ENCODE data around the gene AKR1D1.
"Not testable (repeated sequence)": the region's sequence is repeated elsewhere in the genome, so short reads cannot be mapped to it uniquely, and the experiment has no call there.

AKR1D1 gene

GRCh38 chr7:138116892-138117291 is 40.6 kb downstream of the AKR1D1 start:
- in situ Hi-C loops (cut with MboI; ENCODE audit: low sequenced_read_pairs) = no loop called here

- in situ Hi-C loops (cut with MboI; ENCODE audit: low sequenced_read_pairs) = no loop called here
Measured at GRCh38 chr7:138120140-138120827, 44.0 kb downstream of the AKR1D1 start.

- in situ Hi-C loops (cut with MboI; ENCODE audit: low sequenced_read_pairs) = no loop called here
Measured at GRCh38 chr7:138122162-138122561, 45.9 kb downstream of the AKR1D1 start.

GRCh38 chr7:138125119-138125518 is 48.9 kb downstream of the AKR1D1 start:
- in situ Hi-C loops (cut with MboI; ENCODE audit: low sequenced_read_pairs) = no loop called here

GRCh38 chr7:138125598-138126111 is 49.4 kb downstream of the AKR1D1 start:
- in situ Hi-C loops (cut with MboI; ENCODE audit: low sequenced_read_pairs) = no loop called here

GRCh38 chr7:138126928-138127327 is 50.7 kb downstream of the AKR1D1 start:
- in situ Hi-C loops (cut with MboI; ENCODE audit: low sequenced_read_pairs) = no loop called here

GRCh38 chr7:138127996-138128395 is 51.7 kb downstream of the AKR1D1 start:
- in situ Hi-C loops (cut with MboI; ENCODE audit: low sequenced_read_pairs) = no loop called here

- in situ Hi-C loops (cut with MboI; ENCODE audit: low sequenced_read_pairs) = no loop called here
Measured at GRCh38 chr7:138129551-138130165, 53.4 kb downstream of the AKR1D1 start.

GRCh38 chr7:138137423-138138171 is 61.3 kb downstream of the AKR1D1 start:
- in situ Hi-C loops (cut with MboI; ENCODE audit: low sequenced_read_pairs) = no loop called here

- in situ Hi-C loops (cut with MboI; ENCODE audit: low sequenced_read_pairs) = no loop called here
Measured at GRCh38 chr7:138138244-138138643, 62.0 kb downstream of the AKR1D1 start.

GRCh38 chr7:138142583-138143201 is 66.4 kb downstream of the AKR1D1 start:
- in situ Hi-C loops (cut with MboI; ENCODE audit: low sequenced_read_pairs) = no loop called here

- in situ Hi-C loops (cut with MboI; ENCODE audit: low sequenced_read_pairs) = no loop called here
Measured at GRCh38 chr7:138144958-138145357, 68.7 kb downstream of the AKR1D1 start.

GRCh38 chr7:138146221-138146620 is 70.0 kb downstream of the AKR1D1 start:
- in situ Hi-C loops (cut with MboI; ENCODE audit: low sequenced_read_pairs) = not testable (repeated sequence)

GRCh38 chr7:138146757-138147734 is 70.8 kb downstream of the AKR1D1 start:
- in situ Hi-C loops (cut with MboI; ENCODE audit: low sequenced_read_pairs) = not testable (repeated sequence)

- in situ Hi-C loops (cut with MboI; ENCODE audit: low sequenced_read_pairs) = loop anchor here (25.0 kb wide), 1 partner anchor 585 kb away; no protein-coding TSS in a partner anchor
Measured at GRCh38 chr7:138151731-138152577, 75.7 kb downstream of the AKR1D1 start.

- in situ Hi-C loops (cut with MboI; ENCODE audit: low sequenced_read_pairs) = loop anchor here (25.0 kb wide), 1 partner anchor 583 kb away; no protein-coding TSS in a partner anchor
Measured at GRCh38 chr7:138154661-138155060, 78.4 kb downstream of the AKR1D1 start.

GRCh38 chr7:138157702-138158101 is 81.4 kb downstream of the AKR1D1 start:
- in situ Hi-C loops (cut with MboI; ENCODE audit: low sequenced_read_pairs) = loop anchor here (25.0 kb wide), 1 partner anchor 580 kb away; no protein-coding TSS in a partner anchor

- in situ Hi-C loops (cut with MboI; ENCODE audit: low sequenced_read_pairs) = loop anchor here (25.0 kb wide), 1 partner anchor 578 kb away; no protein-coding TSS in a partner anchor
Measured at GRCh38 chr7:138158739-138159528, 82.7 kb downstream of the AKR1D1 start.

Measured in HL-60/S4 treated with retinoic acid at 250 ng/mL for 4 days and 3 days (cell line).